Measurements from ENCODE around the gene TUBE1. TPM values are rescaled to one million over a fixed set of nuclear protein-coding genes. Genes with fewer than 3 reads are reported as not detected.
A peak's percentile ranks its signal among the peaks of the same experiment; 100 is the strongest.

Gene TUBE1
- total RNA-seq, 2 experiments from 2014 or later = 28.2 to 30.8 TPM

DNA sequence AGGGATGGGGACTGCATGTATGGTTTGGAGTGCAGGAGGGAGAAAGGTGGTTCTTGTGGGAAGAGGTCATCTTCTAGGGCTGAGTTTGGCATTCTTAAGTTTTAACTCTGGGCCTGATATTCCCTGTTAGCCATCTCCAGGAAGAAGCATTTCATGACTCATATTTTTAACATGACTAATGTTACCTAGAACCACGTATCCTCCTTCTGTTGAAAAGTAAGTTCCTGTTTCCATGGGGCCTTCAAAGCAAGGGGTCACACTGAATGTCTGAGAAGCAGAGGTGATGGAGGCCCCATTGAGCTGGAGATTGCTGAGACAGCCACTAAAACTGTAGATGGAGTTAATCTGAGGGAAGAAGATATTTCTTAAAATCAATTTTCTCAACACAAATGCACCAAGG is 30.3 kb upstream of the TUBE1 start:
- Mint-ChIP-seq H3K36me3 (ENCODE audit: low read depth) (no peaks in the 10 kb centered on the region), H3K9me3 (no peaks in the 10 kb centered on the region), H3K27me3 (peaks cover 18% of the 10 kb centered on the region), H3K4me3 (no peak overlapping the region), H3K4me1 (ENCODE audit: low read depth) (no peaks in the 10 kb centered on the region), H3K27ac (no peak overlapping the region)
- Histone ChIP-seq H3K27ac (ENCODE audit: low read depth in 1 of 2, low read length in 2 of 2) (no peak overlapping the region), H3K4me1 (ENCODE audit: insufficient read depth, low read length) (no peaks in the 10 kb centered on the region), H3K9me3 (ENCODE audit: control insufficient read depth in 1 of 2, insufficient read depth in 1 of 2, low read length in 2 of 2) (no peaks in the 10 kb centered on the region), H3K4me3 (ENCODE audit: low read length) (no peak overlapping the region), H3K27me3 (ENCODE audit: control insufficient read depth in 1 of 2, insufficient read depth in 2 of 2, low read length in 2 of 2) (peaks cover 0 to 10% of the 10 kb centered on the region in 2 experiments), H3K36me3 (ENCODE audit: insufficient read depth, low read length) (no peaks in the 10 kb centered on the region)
- intact Hi-C loops (cut with DNase I, micrococcal nuclease) = no loop called here
- TF ChIP-seq, protein P1, sequence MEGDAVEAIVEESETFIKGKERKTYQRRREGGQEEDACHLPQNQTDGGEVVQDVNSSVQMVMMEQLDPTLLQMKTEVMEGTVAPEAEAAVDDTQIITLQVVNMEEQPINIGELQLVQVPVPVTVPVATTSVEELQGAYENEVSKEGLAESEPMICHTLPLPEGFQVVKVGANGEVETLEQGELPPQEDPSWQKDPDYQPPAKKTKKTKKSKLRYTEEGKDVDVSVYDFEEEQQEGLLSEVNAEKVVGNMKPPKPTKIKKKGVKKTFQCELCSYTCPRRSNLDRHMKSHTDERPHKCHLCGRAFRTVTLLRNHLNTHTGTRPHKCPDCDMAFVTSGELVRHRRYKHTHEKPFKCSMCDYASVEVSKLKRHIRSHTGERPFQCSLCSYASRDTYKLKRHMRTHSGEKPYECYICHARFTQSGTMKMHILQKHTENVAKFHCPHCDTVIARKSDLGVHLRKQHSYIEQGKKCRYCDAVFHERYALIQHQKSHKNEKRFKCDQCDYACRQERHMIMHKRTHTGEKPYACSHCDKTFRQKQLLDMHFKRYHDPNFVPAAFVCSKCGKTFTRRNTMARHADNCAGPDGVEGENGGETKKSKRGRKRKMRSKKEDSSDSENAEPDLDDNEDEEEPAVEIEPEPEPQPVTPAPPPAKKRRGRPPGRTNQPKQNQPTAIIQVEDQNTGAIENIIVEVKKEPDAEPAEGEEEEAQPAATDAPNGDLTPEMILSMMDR (IDR thresholded peaks at IDR 0.05) = no peak
- no peak for ATAC-seq (ENCODE audit: poor library complexity)
- ChIA-PET CTCF (no interaction called here), POLR2A (interaction anchor here (1.1 kb wide), 1 partner anchor 30 kb away, joined by 4 read pairs; the partner anchor contains the start of genes FAM229B and TUBE1)
- peak in 1 of 14 experiments; percentile 5 for DNase-seq

DNA sequence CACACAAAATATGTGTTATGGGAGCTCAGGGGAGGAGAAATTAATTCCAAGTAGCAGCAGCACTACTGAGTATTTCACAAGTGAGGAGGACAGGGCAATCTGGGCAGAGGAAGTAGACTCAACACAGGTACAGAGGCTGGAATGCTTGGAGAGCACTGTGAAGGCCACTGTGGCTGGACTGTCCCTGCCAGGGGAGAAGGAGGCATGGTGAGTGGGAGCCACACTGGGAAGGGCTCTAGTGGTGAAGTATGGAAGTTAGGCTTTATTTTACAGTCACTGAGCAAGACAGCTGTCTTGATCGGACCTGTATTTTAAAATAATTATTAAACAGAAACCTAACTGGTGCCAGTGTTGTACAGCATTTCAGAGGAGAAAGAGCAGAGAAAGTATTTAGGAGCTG is 28.9 kb upstream of the TUBE1 start:
- Mint-ChIP-seq H3K36me3 (ENCODE audit: low read depth) (no peaks in the 10 kb centered on the region), H3K27me3 (peaks cover 18% of the 10 kb centered on the region), H3K4me3 (no peak overlapping the region), H3K9me3 (no peaks in the 10 kb centered on the region), H3K4me1 (ENCODE audit: low read depth) (no peaks in the 10 kb centered on the region), H3K27ac (no peak overlapping the region)
- Histone ChIP-seq H3K36me3 (ENCODE audit: insufficient read depth, low read length) (no peaks in the 10 kb centered on the region), H3K9me3 (ENCODE audit: control insufficient read depth in 1 of 2, insufficient read depth in 1 of 2, low read length in 2 of 2) (no peaks in the 10 kb centered on the region), H3K27me3 (ENCODE audit: control insufficient read depth in 1 of 2, insufficient read depth in 2 of 2, low read length in 2 of 2) (peaks cover 0 to 10% of the 10 kb centered on the region in 2 experiments), H3K27ac (ENCODE audit: low read depth in 1 of 2, low read length in 2 of 2) (no peak overlapping the region), H3K4me3 (ENCODE audit: low read length) (no peak overlapping the region), H3K4me1 (ENCODE audit: insufficient read depth, low read length) (no peaks in the 10 kb centered on the region)
- TF ChIP-seq, protein P1 (IDR thresholded peaks at IDR 0.05) = no peak
- ATAC-seq (ENCODE audit: poor library complexity) = no peak
- CTCF ChIA-PET = no interaction called here
- POLR2A ChIA-PET = no interaction called here
- DNase-seq = no peak
- intact Hi-C loops (cut with DNase I, micrococcal nuclease) = no loop called here

DNA sequence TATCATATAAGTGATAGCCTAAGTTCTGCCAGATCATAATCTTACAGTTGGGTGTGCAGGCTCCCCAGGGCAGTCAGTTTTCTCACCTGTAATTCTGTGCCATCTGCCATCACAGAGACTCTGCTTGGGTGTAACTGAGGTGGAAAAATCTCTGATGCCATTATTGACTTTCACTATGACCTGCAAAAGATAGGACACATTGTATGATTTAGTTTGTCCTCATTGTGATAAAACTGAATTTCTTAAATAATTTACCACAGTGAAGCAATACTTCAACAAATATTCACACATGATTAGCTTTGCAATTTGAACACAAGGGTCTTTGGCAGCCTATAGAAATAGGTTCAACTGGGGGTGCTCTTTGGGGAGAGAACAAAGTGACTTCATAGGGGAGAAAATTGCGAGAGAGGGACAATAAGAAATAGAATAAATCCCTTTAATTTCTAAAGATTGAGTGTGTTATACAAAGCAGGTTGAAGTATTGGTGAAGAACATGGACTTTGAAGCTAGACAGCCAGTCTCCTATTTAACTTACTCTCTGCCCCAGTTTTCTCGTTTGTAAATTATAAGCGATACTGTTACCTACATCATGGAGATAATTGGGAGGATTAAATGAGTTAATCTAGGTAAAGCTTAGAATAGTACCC is 27.4 kb upstream of the TUBE1 start:
- H3K27ac ChIP-seq (ENCODE audit: low read depth in 1 of 2, low read length in 2 of 2) = no peak overlapping the region
- Mint-ChIP-seq H3K4me3 (no peak overlapping the region), H3K27ac (no peak overlapping the region), H3K36me3 (ENCODE audit: low read depth) (no peaks in the 10 kb centered on the region), H3K27me3 (peaks cover 18% of the 10 kb centered on the region), H3K4me1 (ENCODE audit: low read depth) (no peaks in the 10 kb centered on the region), H3K9me3 (no peaks in the 10 kb centered on the region)
- no peaks in the 10 kb centered on the region for H3K36me3 ChIP-seq (ENCODE audit: insufficient read depth, low read length)
- no peak overlapping the region for H3K4me3 ChIP-seq (ENCODE audit: low read length)
- H3K27me3 ChIP-seq (ENCODE audit: control insufficient read depth in 1 of 2, insufficient read depth in 2 of 2, low read length in 2 of 2) = peaks cover 0 to 10% of the 10 kb centered on the region in 2 experiments
- H3K9me3 ChIP-seq (ENCODE audit: control insufficient read depth in 1 of 2, insufficient read depth in 1 of 2, low read length in 2 of 2) = no peaks in the 10 kb centered on the region
- TF ChIP-seq, protein P1 (IDR thresholded peaks at IDR 0.05) = no peak
- POLR2A ChIA-PET = no interaction called here
- CTCF ChIA-PET = no interaction called here
- H3K4me1 ChIP-seq (ENCODE audit: insufficient read depth, low read length) = no peaks in the 10 kb centered on the region
- intact Hi-C loops (cut with DNase I, micrococcal nuclease) = no loop called here
- DNase-seq (no peak), ATAC-seq (ENCODE audit: poor library complexity) (no peak)
